DMS 273 treated with DMSO at 0.1 percent for 48 hours (cell line): ENCODE data around the gene BMPR1A.
"Not testable (repeated sequence)": the region's sequence is repeated elsewhere in the genome, so short reads cannot be mapped to it uniquely, and the experiment has no call there.

Experiments
- DNase-seq: peaks from one replicate; lab custom pipeline; 2025; lab: John Stamatoyannopoulos, UW

The BMPR1A gene

DNA sequence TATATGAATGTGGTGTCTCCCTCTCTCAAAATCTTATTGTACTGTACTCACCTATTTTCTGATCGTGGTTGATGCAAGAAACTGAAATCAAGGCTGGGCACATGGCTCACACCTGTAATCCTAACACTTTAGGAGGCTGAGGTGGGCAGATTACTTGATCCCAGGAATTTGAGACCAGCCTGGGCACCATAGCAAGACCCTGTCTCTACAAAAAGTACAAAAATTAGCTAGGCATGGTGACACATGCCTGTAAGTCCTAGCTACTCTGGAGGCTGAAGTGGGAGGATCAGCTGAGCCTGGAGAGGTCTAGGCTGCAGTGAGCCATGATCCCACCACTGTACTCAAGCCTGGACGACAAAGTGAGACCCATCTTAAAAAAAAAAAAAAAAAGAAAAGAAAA is 185.0 kb downstream of the BMPR1A start:
- DNase-seq: no peak

DNA sequence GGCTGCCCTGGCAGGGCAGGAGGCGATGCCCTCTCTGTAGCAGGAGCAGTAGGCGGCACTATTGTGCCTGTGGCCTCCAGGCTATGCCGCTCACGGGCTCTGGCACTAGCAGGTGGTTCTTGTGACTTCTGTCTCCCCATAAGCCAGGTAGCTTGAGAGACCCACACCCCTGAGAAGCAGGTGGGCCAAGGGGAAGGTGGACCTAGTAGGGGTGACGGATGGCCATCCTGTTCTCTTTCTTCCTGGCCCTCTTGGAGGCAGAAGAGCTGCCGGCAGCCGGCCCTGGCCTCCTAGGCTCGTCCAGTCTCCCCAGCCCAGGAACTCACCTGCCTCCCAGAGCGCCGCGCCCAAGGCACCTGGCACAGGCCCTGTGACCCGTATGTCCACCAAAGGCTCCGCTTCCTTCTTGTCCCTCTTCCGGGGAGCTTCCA is 185.6 kb downstream of the BMPR1A start:
- no peak for DNase-seq

DNA sequence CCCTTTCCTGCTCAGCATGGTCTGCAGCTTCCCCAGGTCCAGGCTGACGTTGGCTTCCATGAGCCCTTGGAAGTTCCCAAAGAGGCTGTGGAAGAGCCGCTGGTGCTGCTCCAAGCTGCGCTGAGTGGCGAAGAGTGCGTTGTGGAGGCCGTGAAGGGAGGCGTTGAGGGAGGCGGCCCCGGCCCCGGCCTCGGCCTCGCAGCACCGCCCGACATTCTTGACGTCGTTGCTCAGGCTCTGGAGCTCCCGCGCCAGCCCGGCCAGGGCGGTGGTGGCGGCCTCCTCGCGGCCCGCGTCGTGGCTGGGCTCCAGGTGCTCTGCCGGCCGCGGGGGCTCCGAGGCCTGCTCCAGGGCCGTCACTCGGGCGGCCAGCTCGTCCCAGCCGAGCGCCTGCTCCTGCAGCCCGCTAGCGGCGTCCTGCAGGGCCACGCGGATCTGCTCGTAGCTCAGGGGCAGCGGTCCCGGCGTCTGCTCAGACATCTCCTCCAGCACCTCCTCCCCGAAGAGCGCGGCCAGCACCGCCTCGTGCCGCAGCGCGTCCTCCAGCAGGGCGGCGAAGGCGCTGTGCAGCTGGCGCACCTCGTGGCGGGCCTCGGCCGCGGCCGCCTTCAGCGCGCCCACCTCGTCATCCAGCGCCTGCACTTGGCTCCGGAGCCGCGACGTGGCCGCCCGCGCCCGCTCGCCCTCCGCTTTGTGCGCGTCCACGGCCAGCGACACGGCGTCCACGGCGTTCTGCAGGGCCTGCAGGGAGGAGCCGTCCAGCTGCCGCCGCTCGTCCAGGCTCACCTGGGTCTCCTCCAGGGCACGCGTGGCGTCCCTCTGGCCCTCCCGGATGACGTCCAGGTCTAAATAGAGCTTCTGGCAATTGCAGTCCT is 186.3 kb downstream of the BMPR1A start:
- DNase-seq: no peak

DNA sequence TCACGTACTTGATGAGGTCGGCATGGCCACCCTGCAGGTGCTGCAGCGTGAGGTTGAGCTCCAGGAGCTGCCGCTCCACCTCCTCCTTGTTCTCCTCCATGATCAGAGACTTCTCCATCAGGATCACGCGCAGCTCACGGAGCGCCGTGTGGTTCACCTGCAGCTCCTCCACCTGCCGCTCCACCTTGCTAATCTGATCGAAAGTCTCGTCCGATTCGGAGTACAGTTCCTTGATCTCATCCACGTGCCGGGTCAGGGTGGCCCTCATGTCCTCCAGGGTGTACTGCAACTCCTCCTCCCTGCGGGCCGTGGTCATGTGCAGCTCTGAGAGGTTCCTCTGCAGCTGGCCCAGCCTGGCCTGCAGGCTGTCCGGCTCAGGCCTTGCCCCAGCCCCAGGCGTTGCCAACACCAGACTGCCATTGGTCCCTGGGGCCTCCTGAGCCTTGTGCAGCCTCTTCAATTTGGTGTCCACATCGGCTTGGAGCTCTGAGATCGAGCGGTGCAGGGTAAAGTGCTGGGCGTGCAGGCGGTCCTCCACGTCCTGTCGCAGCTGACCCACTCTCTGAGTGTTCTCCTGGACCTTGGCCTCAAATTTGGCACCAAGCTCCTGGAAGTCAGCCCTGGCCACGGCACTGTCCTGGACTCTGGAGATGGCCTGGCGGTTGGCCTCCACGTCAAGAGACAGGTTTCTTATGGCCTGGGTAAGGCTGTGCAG is 187.1 kb downstream of the BMPR1A start:
- no peak for DNase-seq

DNA sequence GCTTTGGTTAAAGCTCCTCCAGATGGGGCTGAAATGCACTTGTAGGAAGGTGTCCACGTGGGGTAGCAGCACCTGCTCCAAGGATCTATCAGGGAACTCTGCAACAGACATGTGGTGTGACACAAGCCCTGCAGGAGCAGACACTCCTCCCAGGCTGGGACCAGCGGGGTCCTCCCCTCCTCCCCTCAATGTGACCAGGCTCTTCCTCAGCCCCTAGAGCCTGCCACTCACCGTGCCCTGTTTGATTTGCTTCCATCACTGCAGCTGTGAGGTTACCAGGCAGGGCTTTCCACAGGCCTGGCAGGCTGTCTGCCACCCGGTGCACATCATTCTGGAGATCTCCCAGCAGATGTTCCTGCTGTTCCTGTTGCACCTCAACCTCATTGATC is 187.6 kb downstream of the BMPR1A start:
- no peak for DNase-seq

DNA sequence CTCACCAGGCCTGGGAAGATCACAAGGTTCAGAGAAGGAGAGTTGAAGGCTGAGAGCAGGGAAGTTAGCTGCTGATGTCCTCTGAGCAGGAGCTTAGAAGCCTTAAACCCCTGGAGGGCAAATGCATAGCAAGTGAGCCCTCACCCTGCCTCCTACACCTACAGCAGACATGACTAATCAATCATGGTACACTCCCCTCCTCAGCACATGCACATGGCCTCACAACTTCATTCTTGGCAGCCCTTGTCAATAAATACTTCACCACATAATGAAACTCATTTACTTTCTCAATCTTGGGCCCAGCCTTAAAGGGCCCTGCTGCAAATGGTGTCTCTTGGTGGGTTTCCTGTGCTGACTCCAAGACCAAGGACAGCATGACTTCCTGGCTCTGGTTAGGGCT is 188.1 kb downstream of the BMPR1A start:
- DNase-seq: no peak

DNA sequence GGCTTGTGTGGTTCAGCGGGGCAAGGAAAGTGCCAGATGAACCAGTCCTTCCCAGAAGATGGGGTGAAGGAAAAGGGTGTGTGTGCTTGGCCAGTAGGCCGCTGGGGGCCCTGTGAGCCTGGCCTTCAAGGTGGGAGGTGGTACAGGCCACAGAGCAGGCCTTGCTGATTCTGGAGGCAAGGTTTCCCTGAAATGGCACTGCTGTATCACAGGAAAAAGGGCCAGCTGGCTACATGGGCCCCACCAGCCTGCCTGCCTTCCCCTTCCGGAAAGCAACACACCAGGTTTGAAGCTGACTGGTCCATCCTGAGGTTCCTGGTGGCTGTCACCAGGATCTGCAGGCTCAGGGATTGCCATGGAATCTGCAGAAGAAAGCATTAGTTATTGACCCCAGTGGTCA is 188.5 kb downstream of the BMPR1A start:
- DNase-seq: no peak

DNA sequence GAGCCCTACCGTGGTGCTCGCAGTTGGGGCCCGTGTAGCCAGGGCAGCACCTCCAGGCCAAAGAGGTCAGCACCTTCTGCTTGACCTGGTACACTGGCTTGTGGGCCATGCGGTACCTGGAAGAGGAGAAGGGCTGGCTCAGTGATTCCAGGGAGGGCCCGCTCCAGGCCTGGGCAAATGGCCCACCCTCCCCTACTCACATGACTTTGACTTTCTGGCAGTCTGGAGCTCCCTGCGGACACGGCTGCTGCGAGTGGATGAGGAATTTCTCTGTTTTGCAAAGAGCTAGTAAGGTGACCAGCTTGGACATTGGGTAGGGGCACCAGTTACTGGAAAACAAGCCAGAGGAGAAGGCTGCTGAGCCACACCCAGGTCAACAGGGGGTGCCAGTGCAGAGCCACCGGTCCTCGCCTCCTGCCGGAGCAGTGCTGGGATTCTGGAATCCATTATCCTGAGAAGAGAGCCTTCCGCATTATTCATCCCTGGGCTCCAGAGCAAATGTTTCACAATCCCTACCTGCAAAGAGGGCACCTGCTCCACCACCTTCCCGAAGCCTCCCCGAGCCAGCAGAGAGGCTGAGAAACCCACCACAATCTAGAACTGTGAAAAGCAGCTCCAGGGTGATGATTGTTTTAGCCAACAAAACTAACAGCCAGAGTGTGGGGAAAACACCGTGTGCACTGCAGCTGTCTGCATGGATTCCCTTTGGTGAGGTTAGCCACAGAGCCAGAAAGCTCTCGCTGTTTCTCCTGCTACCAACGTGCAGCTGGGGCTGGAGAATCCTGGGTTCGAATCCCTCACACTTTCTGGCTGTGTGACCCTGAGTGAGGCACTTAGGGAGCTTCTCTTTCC is 189.2 kb downstream of the BMPR1A start:
- DNase-seq: peak; percentile 6

DNA sequence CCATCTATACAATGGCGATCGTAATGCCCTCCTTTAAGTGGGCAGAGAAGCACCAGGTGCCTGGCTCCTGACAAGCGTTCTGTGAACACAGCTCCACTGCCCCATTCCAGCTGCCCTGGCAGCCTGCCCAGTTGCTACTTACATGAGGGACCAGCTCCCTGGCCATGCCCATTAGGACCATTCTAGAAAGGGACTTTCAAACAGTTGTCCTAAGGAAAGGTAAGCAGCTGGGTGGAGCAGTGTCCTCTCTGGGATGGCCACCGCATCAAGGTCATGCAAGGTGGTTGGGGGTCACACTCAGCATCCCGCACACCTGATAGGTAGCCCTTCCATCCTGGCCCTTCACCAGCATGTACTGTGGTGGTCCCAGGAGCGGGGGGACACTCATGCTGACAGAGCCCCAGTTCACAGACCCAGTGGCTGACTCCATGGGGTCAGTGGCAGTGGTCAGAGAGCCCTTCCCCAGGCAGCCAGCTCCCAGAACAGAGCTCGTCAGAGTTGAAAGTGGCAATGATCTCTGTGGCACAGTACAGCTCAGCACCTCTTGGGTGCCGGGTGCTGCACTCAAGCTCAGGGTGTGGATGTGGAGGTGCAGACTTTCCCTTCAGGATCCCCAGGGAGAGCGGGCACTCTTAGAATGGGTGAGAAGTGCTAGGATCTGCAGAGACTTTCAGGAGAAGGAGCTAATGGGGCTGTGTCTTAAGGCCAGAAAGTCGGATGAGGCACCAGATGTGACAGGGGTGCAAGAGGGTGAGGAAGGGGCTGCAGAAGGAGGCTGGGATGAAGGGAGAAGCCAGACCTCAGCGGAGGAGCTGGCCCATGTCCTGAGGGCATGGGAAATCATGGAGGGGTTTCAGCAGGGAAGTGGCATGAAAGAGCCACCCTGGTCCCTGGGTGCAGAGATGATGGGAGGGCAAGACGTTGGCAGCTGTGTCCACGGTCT is 190.1 kb downstream of the BMPR1A start:
- no peak for DNase-seq

DNA sequence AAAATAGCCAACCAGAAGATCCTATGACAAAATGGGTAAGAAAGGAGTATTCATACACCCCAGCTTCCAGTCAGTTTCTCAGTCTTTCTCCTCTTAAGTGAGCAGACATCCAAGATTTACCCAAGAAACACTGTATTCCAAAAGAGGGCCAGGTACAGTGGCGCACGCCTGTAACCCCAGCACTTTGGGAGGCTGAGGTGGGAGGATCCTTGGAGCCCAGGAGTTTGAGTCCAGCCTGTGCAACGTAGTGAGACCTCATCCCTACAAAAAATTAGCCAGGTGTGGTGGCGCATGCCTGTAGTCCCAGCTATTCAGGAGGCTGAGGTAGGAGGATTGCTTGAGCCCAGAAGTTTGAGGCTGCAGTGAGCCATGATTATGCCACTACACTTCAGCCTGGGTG is 191.4 kb downstream of the BMPR1A start:
- DNase-seq: not testable (repeated sequence)

DNA sequence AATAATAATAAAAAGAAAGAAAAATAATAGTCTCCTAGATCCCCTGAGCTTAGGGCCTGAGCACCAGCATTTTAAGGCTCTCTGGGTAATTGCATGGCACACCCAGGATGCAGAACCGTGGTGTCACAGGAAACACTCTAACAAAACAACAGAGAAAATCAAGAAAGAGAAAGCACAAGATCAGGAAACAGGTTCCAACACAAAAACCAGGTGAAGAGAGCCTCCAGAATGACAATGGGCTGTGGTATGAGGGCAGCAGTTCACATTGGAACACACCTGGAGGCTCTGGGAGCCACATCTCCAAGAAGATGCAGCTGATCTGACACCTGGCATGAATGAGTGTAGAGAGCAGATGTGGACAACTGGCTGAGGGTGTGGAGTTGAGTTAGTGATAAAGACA is 193.9 kb downstream of the BMPR1A start:
- DNase-seq: no peak

DNA sequence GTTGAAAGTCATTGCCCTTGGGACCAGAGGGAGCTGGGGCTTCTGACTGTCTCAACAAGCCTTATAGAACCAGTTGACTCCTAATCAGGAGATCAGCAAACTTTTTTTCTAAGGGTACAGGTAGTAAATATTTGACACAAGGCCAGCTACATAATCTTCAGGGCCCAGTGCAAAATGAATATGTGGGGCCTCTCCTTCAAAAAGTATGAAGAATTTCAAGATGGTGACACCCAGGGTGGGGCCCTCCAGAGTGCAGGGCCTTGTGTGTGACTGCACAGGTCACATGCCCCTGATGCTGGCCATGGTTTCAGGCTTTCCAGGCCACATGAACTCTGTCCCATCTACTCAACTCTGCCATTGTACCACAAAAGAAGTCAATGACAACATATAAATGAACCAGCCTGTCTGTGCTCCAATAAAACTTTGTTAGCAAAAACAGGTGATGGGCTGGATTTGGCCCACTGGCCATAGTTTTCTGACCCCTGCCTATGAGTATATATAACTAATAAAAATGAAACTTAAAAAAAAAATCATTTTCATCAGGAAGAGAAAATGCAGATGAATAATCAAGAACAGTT is 194.9 kb downstream of the BMPR1A start:
- DNase-seq: no peak

DNA sequence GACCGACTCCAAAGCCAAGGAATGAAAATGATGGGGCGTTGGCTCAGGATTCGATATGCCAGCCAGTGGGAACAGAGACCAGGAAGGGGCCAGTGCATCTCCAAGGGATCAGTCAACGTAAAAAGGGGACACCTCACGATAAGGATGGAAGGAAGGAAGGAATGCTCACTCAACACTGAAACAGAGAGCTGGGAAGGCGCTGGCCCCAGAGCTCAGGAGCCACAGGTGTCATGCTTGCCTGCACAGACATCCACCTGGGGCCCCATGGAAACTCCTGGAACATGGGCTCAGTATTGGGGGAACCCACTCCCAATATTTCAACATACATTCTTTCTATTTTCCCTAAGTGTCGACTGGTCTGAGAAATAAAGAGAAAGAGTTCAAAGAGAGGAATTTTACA is 195.7 kb downstream of the BMPR1A start:
- no peak for DNase-seq

DNA sequence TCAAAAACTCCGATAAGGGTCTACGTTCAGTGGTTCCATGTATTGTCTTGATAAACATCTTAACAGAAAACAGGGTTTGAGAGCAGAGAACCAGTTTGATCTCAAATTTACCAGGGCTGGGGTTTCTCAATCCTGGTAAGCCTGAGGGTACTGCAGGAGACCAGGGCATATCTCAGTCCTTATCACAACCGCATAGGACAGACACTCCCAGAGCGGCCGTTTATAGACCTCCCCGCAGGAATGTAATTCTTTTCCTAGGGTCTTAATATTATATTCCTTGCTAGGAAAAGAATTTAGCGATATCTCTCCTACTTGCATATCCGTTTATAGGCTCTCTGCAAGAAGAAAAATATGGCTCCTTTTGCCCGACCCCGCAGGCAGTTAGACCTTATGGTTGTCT is 196.3 kb downstream of the BMPR1A start:
- DNase-seq: not testable (repeated sequence)

DNA sequence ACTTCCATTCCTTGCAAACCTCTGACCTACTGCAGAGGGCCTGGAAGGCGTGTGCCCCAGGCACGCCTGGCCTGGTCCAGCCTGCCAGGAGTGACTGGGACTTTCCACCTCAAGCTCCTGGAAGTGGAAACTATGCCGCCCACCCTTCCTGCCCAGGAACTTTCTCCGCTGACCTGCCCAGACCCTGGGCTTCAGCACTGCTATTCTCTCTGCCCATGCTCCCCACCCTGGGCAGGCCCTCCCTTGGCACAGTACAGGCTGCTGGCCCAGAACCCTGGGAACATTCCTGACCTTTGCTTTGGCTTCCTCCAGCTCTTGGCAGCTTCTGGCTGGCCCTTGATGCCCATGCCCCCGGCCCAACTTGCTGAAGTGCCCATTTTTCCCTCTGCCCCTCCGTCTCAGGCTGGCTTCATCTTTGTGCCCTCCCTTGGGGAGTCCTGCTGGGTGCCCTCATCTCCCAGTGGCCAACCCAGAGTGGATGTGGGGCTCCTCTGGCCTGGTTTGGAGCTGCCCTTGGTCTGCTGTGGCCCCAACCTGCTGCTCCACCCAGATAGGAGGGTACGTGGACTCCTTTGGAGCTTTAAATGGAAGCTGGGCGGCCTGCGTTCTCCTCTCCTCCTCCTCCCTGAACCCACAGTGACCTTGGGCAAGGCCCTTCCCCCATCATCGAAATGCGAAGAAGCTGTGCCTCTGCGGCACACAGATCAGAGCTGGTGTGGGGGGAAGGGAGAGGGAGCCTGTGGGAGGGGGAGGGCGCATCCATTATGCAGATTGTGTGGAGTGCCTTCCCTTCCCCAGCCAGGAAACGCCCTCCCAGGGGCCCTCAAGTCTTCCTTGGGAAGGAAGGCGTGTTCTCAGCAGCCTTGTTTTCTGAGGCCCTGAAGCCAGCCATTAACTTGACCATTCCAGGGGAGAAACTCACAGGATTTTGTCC is 197.6 kb downstream of the BMPR1A start:
- no peak for DNase-seq

DNA sequence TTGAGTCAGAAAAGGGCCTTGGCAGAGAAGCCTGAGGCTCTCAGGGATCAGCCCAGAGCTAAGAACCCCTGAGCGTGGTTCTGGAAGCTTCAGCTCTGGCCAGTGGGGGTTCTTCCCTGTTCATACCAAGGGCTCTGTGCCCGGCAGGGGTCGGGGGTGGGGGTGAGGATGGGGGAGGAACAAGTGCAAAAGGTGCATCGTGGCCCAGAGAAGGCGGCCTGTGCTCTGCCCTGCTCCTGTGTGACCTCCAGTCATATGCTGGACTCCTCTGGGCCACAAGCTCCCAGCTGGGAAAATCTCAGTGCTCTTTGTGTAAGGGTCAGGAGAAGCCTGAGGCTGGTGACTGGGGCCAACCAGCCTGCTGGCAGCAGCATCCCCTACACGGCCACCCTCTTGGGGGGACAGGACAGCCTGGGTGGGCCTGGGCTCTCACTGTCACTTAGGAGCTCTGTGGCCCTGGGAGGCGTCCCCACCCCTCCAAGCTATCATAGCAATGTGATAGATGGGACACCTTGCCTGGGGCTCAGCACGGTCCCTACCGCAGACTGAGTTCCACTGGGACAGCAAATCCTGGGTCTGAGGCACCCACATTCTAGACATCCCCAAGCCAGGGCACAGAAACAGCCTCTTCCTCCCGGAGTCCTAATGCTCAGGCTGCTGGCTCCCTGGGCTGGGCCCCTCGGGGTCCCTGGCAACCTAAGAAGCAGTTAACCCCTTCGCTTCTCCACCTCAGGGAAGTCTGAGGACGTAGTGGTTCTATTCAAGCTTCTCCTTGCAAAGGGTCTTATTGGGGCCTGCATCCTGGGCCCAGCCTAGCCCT is 198.5 kb downstream of the BMPR1A start:
- DNase-seq: no peak

DNA sequence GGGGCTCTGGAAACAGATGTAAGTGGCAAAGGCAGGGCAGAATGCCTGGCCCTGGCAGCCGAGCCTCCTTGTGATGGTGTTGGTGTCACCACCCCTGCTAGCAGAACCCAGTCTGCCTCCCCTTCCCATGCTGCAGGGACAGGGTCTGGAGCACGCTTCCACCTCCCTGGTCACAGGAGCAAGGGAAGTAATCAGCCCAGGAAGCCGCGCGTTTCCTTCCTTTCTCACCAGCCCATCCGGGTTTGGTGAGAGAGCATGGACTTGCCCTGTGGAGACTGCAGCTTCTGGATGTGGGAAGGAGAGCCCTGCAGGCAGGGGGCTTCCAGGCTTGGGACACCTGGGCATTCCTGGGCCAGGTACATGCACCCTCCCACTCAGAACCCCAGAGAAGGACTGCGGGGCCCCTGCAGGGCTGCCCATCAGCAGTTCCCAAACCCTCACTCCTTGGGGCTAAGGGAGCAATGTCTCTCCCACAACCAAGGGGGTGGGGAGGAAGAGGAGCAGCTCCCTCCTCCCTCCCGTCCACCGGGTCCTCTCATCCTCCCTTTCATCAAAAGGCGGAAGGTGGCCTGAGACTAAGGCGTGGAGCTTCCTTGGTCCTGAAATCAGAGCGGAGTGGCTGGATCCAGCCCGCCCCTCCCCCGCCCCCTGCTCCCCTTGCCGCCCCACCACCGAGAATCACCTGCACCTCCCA is 199.2 kb downstream of the BMPR1A start:
- no peak for DNase-seq

DNA sequence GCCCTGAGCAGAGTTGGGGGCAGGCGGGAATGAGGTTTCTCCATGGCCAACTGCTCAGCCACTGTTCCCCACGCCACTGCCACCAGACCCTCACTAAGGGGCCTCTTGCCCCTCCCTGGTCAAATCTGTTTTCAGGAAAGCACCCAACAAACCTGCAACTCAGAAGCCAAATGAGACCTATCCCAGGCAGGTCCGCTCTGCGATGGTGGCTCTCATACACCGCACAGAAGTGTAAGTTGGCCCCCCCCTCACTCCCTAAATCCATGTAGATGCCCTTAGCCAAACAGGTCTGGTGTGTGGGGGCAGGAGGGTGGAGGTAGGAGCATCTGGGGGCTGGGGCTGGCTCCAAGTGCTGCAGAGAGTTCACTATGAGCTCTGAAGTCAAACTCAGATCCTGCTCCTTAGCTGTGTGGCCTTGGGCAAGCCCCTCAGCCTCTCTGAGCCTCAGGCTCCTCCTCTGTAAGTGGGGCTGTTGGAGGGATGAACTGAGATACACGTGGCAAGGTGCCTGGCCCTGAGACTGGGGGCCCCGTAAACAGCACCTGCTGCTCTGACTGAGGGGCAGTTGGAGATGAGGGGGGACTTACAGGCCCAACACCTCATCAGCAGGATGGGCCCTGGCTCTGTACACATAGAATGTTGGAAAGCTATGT is 199.9 kb downstream of the BMPR1A start:
- no peak for DNase-seq
